ENCODE results near the gene DNASE1.

Gene DNASE1

GRCh38 chr16:3609895-3610697, 44.4 kb upstream of the DNASE1 start:
- TF ChIP-seq CTCF (IDR thresholded peaks at IDR 0.05; ENCODE audit: low read depth, low read length), result no peak
- DNase-seq, result no peak
- H3K4me3 ChIP-seq (ENCODE audit: low read depth, low read length), result peak overlapping the region; percentile 84
- no peaks in the 10 kb centered on the region for H3K27me3 ChIP-seq (ENCODE audit: insufficient read depth, low read depth, severe bottlenecking)
- H3K9me3 ChIP-seq (ENCODE audit: severe bottlenecking), result no peaks in the 10 kb centered on the region
- H3K36me3 ChIP-seq, result peaks cover 7% of the 10 kb centered on the region
- H3K27ac ChIP-seq, result no peak overlapping the region

- no peaks in the 10 kb centered on the region for H3K9me3 ChIP-seq (ENCODE audit: severe bottlenecking)
- no peak for TF ChIP-seq CTCF (IDR thresholded peaks at IDR 0.05; ENCODE audit: low read depth, low read length)
- peak overlapping the region; percentile 84 for H3K4me3 ChIP-seq (ENCODE audit: low read depth, low read length)
- peaks cover 7% of the 10 kb centered on the region for H3K36me3 ChIP-seq
- H3K27ac ChIP-seq, result peak overlapping the region; percentile 77
- DNase-seq, result no peak
- H3K27me3 ChIP-seq (ENCODE audit: insufficient read depth, low read depth, severe bottlenecking), result no peaks in the 10 kb centered on the region
These were observed 43.8 kb upstream of the DNASE1 start for GRCh38 chr16:3610698-3611145.

GRCh38 chr16:3611146-3611975, 43.1 kb upstream of the DNASE1 start, which contains the start of gene SLX4:
Gene SLX4 (minus strand): TSS chr16:3611606. CDS start chr16:3608964, 2,642 bp downstream.
- peak within 1 kb of the TSS; percentile 85 for H3K4me3 ChIP-seq (ENCODE audit: low read depth, low read length)
- no peaks in the 10 kb centered on the region for H3K27me3 ChIP-seq (ENCODE audit: insufficient read depth, low read depth, severe bottlenecking)
- no peaks in the 10 kb centered on the region for H3K9me3 ChIP-seq (ENCODE audit: severe bottlenecking)
- H3K27ac ChIP-seq, result peak within 1 kb of the TSS; percentile 77
- DNase-seq, result peak; percentile 87
- TF ChIP-seq CTCF (IDR thresholded peaks at IDR 0.05; ENCODE audit: low read depth, low read length), result no peak
- H3K36me3 ChIP-seq, result peaks cover 5% of the 10 kb centered on the region

GRCh38 chr16:3612510-3613466, 41.7 kb upstream of the DNASE1 start:
- Histone ChIP-seq H3K4me3 (ENCODE audit: low read depth, low read length) (peak overlapping the region; percentile 85), H3K36me3 (peaks cover 4% of the 10 kb centered on the region; the same call in 1 of the 2 replicates), H3K9me3 (ENCODE audit: severe bottlenecking) (no peaks in the 10 kb centered on the region), H3K27ac (no peak overlapping the region), H3K27me3 (ENCODE audit: insufficient read depth, low read depth, severe bottlenecking) (no peaks in the 10 kb centered on the region)
- no peak for TF ChIP-seq CTCF (IDR thresholded peaks at IDR 0.05; ENCODE audit: low read depth, low read length)
- DNase-seq, result no peak

- no peaks in the 10 kb centered on the region for H3K36me3 ChIP-seq
- H3K27ac ChIP-seq, result no peak overlapping the region
- H3K9me3 ChIP-seq (ENCODE audit: severe bottlenecking), result no peaks in the 10 kb centered on the region
- H3K27me3 ChIP-seq (ENCODE audit: insufficient read depth, low read depth, severe bottlenecking), result no peaks in the 10 kb centered on the region
- H3K4me3 ChIP-seq (ENCODE audit: low read depth, low read length), result no peak overlapping the region
- DNase-seq, result no peak
- no peak for TF ChIP-seq CTCF (IDR thresholded peaks at IDR 0.05; ENCODE audit: low read depth, low read length)
These were observed 35.7 kb upstream of the DNASE1 start for GRCh38 chr16:3618769-3619141.

All from WERI-Rb-1 (cell line).